ENCODE results near the gene TBL1XR1.

GRCh38 chr3:177229791-177230190, 32.5 kb upstream of the TBL1XR1 start:
- no peak for TF ChIP-seq POLR2A (IDR thresholded peaks at IDR 0.05)
- no peak for TF ChIP-seq CTCF (IDR thresholded peaks at IDR 0.05)
